Mesendoderm (in vitro differentiated cells): ENCODE data around the gene TMEM181.

ENCODE experiments used
- DNase-seq: peaks from one replicate; pipeline ENCODE4 v3.0.0; 2013
- H2AK5ac ChIP-seq: 2 replicates; pipeline ENCODE4 v1.6.1; 2013; ENCODE audit warnings: low read length, inconsistent platforms
- H2BK120ac ChIP-seq: 2 replicates; pipeline ENCODE4 v1.6.1; 2013; ENCODE audit warnings: low read depth, mild to moderate bottlenecking, low read length, moderate library complexity, mixed read lengths
- H2BK15ac ChIP-seq: replicated peaks from 2 replicates; pipeline ENCODE4 v1.6.1; 2013; ENCODE audit warnings: low read depth, mild to moderate bottlenecking, moderate library complexity
- H2BK5ac ChIP-seq: 2 replicates; pipeline ENCODE4 v1.6.1; 2013; ENCODE audit warnings: low read length, inconsistent platforms
- H3K18ac ChIP-seq: 2 replicates; pipeline ENCODE4 v1.6.1; 2013; ENCODE audit warnings: mild to moderate bottlenecking, low read length, mixed read lengths
- H3K23ac ChIP-seq: one replicate; pipeline ENCODE4 v1.6.1; 2013; ENCODE audit warnings: low read length
- H3K27ac ChIP-seq: 2 replicates; pipeline ENCODE4 v1.5.1; 2013; ENCODE audit warnings: low read depth, mild to moderate bottlenecking, inconsistent platforms, low read length, moderate library complexity
- H3K27me3 ChIP-seq: 2 replicates; pipeline ENCODE4 v1.6.1; 2013; ENCODE audit warnings: low read length, control low read depth, mild to moderate bottlenecking, inconsistent platforms; ENCODE audit not compliant: insufficient read depth, poor library complexity
- H3K36me3 ChIP-seq: 2 replicates; pipeline ENCODE4 v1.6.1; 2013; ENCODE audit warnings: low read length, inconsistent platforms; ENCODE audit not compliant: control insufficient read depth, insufficient read depth
- H3K4ac ChIP-seq: one replicate; pipeline ENCODE4 v1.6.1; 2013; ENCODE audit warnings: low read depth, mild to moderate bottlenecking, low read length, moderate library complexity
- H3K4me1 ChIP-seq: 2 replicates; pipeline ENCODE4 v1.6.1; 2013; ENCODE audit warnings: low read depth, low read length, inconsistent platforms; ENCODE audit not compliant: control insufficient read depth
- H3K4me2 ChIP-seq: 2 replicates; pipeline ENCODE4 v1.6.1; 2013; ENCODE audit warnings: low read length
- H3K4me3 ChIP-seq: 2 replicates; pipeline ENCODE4 v1.5.1; 2013; ENCODE audit warnings: mild to moderate bottlenecking, low read length
- H3K56ac ChIP-seq: one replicate; pipeline ENCODE4 v1.6.1; 2013; ENCODE audit warnings: low read length
- H3K79me1 ChIP-seq: 2 replicates; pipeline ENCODE4 v1.6.1; 2013; ENCODE audit warnings: low read length, inconsistent platforms
- H3K79me2 ChIP-seq: 2 replicates; pipeline ENCODE4 v1.6.1; 2013; ENCODE audit warnings: mild to moderate bottlenecking, low read length; ENCODE audit not compliant: control insufficient read depth, insufficient read depth
- H3K9ac ChIP-seq: 2 replicates; pipeline ENCODE4 v1.6.1; 2013; ENCODE audit warnings: low read length, inconsistent platforms
- H4K5ac ChIP-seq: one replicate; pipeline ENCODE4 v1.6.1; 2013; ENCODE audit warnings: low read length
- H4K8ac ChIP-seq: one replicate; pipeline ENCODE4 v1.6.1; 2013; ENCODE audit warnings: low read depth, mild to moderate bottlenecking, control low read depth, low read length, moderate library complexity
- WGBS: extraction: QIAGEN DNeasy Blood & Tissue Kit; methylation state at CpG from one replicate; pipeline ENCODE4 v1.1.7; 2013; ENCODE audit warnings: low lambda C conversion rate, missing lambda C conversion rate; ENCODE audit not compliant: insufficient coverage; ENCODE audit errors: extremely low coverage; 5-methylcytosine and 5-hydroxymethylcytosine counted together

TMEM181 gene

GRCh38 chr6:158569036-158569435 lies 9.1 kb downstream of the TMEM181 start:
- Histone ChIP-seq H3K79me1 (peaks cover 46% of the 10 kb centered on the region), H3K18ac (no peak overlapping the region)
- no CpG with 5 or more reads among the region's 9 CpGs for WGBS

GRCh38 chr6:158570681-158570962 lies 10.7 kb downstream of the TMEM181 start:
- no peak for DNase-seq

More at GRCh38 chr6:158569036-158569435, 9.1 kb downstream of the TMEM181 start:
- no peak overlapping the region for H2BK120ac ChIP-seq
- H3K4me3 ChIP-seq, result no peak overlapping the region
- no peak overlapping the region for H3K23ac ChIP-seq
- no peaks in the 10 kb centered on the region for H3K4me1 ChIP-seq
- H3K4ac ChIP-seq, result no peak overlapping the region
- peaks cover 69% of the 10 kb centered on the region for H3K79me2 ChIP-seq
- DNase-seq, result no peak
- no peak overlapping the region for H3K4me2 ChIP-seq
- no peak overlapping the region for H3K56ac ChIP-seq
- no peak overlapping the region for H4K8ac ChIP-seq
- H3K27ac ChIP-seq, result no peak overlapping the region
- no peak overlapping the region for H2AK5ac ChIP-seq
- no peak overlapping the region for H2BK15ac ChIP-seq
- H4K5ac ChIP-seq, result no peak overlapping the region
- peaks cover 2% of the 10 kb centered on the region for H3K36me3 ChIP-seq
- H3K9ac ChIP-seq, result no peak overlapping the region
- no peaks in the 10 kb centered on the region for H3K27me3 ChIP-seq
- no peak overlapping the region for H2BK5ac ChIP-seq

GRCh38 chr6:158571826-158572652 lies 12.1 kb downstream of the TMEM181 start:
- Histone ChIP-seq H3K9ac (no peak overlapping the region), H2BK120ac (no peak overlapping the region), H3K56ac (peak overlapping the region; percentile 49), H3K36me3 (peaks cover 2% of the 10 kb centered on the region), H3K79me2 (peaks cover 49% of the 10 kb centered on the region), H2BK15ac (no peak overlapping the region), H3K4me1 (peaks cover 2% of the 10 kb centered on the region), H4K5ac (no peak overlapping the region), H3K18ac (no peak overlapping the region), H3K4ac (no peak overlapping the region), H2AK5ac (no peak overlapping the region), H3K27ac (no peak overlapping the region), H3K4me3 (no peak overlapping the region), H3K79me1 (peaks cover 42% of the 10 kb centered on the region), H3K4me2 (no peak overlapping the region), H3K27me3 (no peaks in the 10 kb centered on the region), H4K8ac (no peak overlapping the region), H2BK5ac (no peak overlapping the region), H3K23ac (no peak overlapping the region)
- WGBS, result no CpG with 5 or more reads among the region's 26 CpGs
- DNase-seq, result no peak

More at GRCh38 chr6:158570681-158570962, 10.7 kb downstream of the TMEM181 start:
- Histone ChIP-seq H3K56ac (no peak overlapping the region), H3K9ac (no peak overlapping the region), H3K23ac (no peak overlapping the region), H4K8ac (no peak overlapping the region), H2AK5ac (no peak overlapping the region), H3K27me3 (no peaks in the 10 kb centered on the region), H3K79me2 (peaks cover 58% of the 10 kb centered on the region), H3K4me1 (no peaks in the 10 kb centered on the region), H4K5ac (no peak overlapping the region), H2BK120ac (no peak overlapping the region), H3K18ac (no peak overlapping the region), H3K4ac (no peak overlapping the region), H3K36me3 (peaks cover 2% of the 10 kb centered on the region), H3K4me3 (no peak overlapping the region), H2BK15ac (no peak overlapping the region), H3K79me1 (peaks cover 44% of the 10 kb centered on the region), H3K4me2 (no peak overlapping the region), H3K27ac (no peak overlapping the region), H2BK5ac (no peak overlapping the region)
- no CpG with 5 or more reads among the region's 3 CpGs for WGBS

GRCh38 chr6:158572653-158573541 lies 13.0 kb downstream of the TMEM181 start:
- H2BK120ac ChIP-seq, result no peak overlapping the region
- WGBS, result no CpG with 5 or more reads among the region's 28 CpGs
- no peak overlapping the region for H3K9ac ChIP-seq
- no peak overlapping the region for H3K18ac ChIP-seq
- H3K4me3 ChIP-seq, result no peak overlapping the region
- H3K36me3 ChIP-seq, result peaks cover 2% of the 10 kb centered on the region
- H3K79me2 ChIP-seq, result peaks cover 42% of the 10 kb centered on the region
- DNase-seq, result no peak
- H2BK5ac ChIP-seq, result no peak overlapping the region
- no peak overlapping the region for H3K4me2 ChIP-seq
- H3K27me3 ChIP-seq, result no peaks in the 10 kb centered on the region
- H2BK15ac ChIP-seq, result no peak overlapping the region
- H4K8ac ChIP-seq, result no peak overlapping the region
- no peak overlapping the region for H3K4ac ChIP-seq
- H3K4me1 ChIP-seq, result peaks cover 2% of the 10 kb centered on the region
- no peak overlapping the region for H3K56ac ChIP-seq
- no peak overlapping the region for H2AK5ac ChIP-seq
- H4K5ac ChIP-seq, result no peak overlapping the region
- no peak overlapping the region for H3K27ac ChIP-seq
- no peak overlapping the region for H3K23ac ChIP-seq
- peaks cover 37% of the 10 kb centered on the region for H3K79me1 ChIP-seq

- no peak overlapping the region for H3K9ac ChIP-seq
- no peak overlapping the region for H2BK120ac ChIP-seq
- no peak overlapping the region for H3K4me2 ChIP-seq
- no peak overlapping the region for H3K4me3 ChIP-seq
- H3K36me3 ChIP-seq, result peaks cover 2% of the 10 kb centered on the region
- H2BK15ac ChIP-seq, result no peak overlapping the region
- no peak overlapping the region for H4K5ac ChIP-seq
- no peak overlapping the region for H3K23ac ChIP-seq
- no peak overlapping the region for H4K8ac ChIP-seq
- H3K4me1 ChIP-seq, result peaks cover 2% of the 10 kb centered on the region
- H2AK5ac ChIP-seq, result no peak overlapping the region
- no peaks in the 10 kb centered on the region for H3K27me3 ChIP-seq
- H3K27ac ChIP-seq, result no peak overlapping the region
- WGBS, result no CpG with 5 or more reads among the region's 10 CpGs
- H2BK5ac ChIP-seq, result no peak overlapping the region
- no peak overlapping the region for H3K56ac ChIP-seq
- peaks cover 31% of the 10 kb centered on the region for H3K79me1 ChIP-seq
- no peak overlapping the region for H3K18ac ChIP-seq
- no peak for DNase-seq
- H3K4ac ChIP-seq, result no peak overlapping the region
- H3K79me2 ChIP-seq, result peaks cover 36% of the 10 kb centered on the region
These were observed 13.6 kb downstream of the TMEM181 start for GRCh38 chr6:158573542-158573931.
